MM.1S (cell line): ENCODE measurements around the gene PGM3.

Experiments
- EZH2 ChIP-seq: fragments of 300-600 bp; sonication (generic); optimal IDR thresholded peaks from 2 replicates; pipeline ENCODE3; 2017; ENCODE audit warnings: low read depth, mild to moderate bottlenecking, antibody characterized with exemption, low read length, mixed read lengths
- TF ChIP-seq, protein P1 (sequence below): fragments of 300-600 bp; sonication (generic); IDR thresholded peaks from 2 replicates; pipeline ENCODE4 v1.5.1; 2016; ENCODE audit warnings: antibody characterized with exemption, low read length, mixed read lengths

DNA sequence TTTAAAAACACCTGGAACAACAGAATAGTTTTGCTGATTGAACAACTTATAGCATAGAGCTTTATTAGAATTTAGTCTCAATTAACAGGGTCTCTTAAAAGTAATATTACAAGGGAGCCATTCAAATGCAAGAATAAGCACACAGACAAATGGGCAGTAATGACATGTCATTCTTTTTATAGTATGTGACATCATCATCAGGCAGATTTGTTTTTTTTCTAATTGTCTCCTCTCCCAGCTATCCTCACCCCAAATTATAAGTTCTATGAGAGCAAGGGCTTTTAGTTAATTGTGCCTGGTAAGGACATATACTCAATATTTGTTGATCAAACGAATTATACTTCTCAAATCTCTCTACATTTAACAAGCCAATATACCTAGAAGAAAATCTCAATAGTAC lies 11.0 kb downstream of the PGM3 start:
- TF ChIP-seq, protein P1, sequence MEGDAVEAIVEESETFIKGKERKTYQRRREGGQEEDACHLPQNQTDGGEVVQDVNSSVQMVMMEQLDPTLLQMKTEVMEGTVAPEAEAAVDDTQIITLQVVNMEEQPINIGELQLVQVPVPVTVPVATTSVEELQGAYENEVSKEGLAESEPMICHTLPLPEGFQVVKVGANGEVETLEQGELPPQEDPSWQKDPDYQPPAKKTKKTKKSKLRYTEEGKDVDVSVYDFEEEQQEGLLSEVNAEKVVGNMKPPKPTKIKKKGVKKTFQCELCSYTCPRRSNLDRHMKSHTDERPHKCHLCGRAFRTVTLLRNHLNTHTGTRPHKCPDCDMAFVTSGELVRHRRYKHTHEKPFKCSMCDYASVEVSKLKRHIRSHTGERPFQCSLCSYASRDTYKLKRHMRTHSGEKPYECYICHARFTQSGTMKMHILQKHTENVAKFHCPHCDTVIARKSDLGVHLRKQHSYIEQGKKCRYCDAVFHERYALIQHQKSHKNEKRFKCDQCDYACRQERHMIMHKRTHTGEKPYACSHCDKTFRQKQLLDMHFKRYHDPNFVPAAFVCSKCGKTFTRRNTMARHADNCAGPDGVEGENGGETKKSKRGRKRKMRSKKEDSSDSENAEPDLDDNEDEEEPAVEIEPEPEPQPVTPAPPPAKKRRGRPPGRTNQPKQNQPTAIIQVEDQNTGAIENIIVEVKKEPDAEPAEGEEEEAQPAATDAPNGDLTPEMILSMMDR = no peak
- TF ChIP-seq EZH2 = no peak
